NCI-H1105 (cell line): Measurements from ENCODE around the gene MAP3K15.

Experiments used
- DNase-seq: peaks from one replicate; lab custom pipeline; 2025; lab: John Stamatoyannopoulos, UW

MAP3K15 gene

DNA sequence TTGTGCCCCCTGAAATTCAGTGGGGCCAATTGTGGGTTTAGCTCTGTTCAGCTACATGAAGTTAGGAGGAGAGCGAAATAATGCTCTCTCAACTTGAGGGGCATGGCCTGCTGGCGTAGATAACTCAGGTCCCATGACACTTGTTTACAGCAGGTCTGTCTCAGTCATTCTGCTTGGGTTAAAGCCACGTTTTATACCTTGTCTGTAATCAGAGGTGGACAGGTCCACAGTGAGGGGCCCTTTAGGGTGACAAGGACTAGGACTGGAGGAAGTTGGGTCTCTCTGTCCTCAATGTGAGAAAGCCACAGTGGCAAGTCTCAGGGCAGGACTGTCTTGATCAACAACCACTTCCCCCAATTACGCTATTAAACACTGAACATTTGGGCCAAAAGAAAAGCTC, 122.6 kb downstream of the MAP3K15 start:
- DNase-seq: no peak

GRCh38 chrX:19392078-19392477, 123.2 kb downstream of the MAP3K15 start:
- no peak for DNase-seq

DNA sequence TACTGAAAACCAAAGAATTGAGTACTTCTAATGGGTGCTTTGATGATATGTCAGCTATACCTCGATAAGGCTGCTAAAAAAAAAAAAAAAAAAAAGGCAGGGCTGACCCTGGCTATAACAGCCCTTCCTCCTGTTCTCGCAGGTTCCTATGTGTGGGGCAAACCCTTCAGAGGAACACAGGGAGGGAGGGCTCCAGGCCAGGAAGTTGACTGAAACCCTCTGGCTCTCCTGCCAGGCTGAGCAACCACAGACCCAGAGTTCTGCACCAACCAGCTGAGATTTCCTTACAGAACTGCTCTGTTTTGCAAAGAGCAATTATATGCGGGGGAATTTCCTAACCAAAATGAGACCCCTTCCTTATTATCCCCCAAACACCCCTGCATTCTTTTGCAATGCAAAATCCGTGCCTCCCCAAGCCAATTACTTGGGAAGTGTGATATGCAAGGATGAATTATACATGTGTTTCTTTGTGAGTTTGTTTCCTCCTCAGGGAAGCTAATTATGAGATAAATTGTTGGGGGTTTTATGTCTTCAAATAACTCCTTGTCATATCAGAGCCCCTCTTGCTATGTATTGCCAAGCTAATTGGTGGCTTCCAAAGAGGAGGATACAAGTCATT, 126.0 kb downstream of the MAP3K15 start:
- no peak for DNase-seq

- no peak for DNase-seq
These were observed 126.6 kb downstream of the MAP3K15 start for GRCh38 chrX:19388741-19389140.

GRCh38 chrX:19388064-19388679, 127.1 kb downstream of the MAP3K15 start:
- DNase-seq: no peak

GRCh38 chrX:19386679-19387078, 128.6 kb downstream of the MAP3K15 start:
- no peak for DNase-seq

DNA sequence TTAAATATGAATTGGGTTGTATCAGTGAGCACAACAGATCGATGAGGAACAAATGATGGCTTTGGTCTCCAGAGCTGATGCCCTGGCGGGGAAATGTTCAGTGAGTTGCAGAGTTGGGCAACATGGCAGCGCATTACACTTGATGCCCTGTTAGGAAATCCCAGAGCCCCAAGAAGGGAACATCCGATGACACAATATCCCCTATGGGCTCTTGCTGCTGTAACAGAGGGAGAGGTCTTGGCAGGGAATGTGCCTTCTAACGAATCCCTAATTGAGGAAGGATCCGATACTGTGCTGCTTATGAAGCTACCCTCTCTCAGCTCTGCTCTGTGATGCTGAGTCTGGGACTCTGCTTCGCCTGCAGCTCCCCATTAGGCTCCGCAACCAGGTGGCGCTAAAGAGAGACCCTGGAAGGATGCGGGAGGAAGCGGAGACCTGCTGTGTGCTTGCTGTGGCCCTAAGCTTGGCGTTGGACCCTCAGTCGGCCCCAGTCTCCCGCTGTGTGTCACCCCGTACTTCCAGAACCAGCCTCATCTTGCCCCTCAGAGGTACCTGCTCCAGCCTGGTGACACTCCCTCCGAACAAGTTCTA, 132.7 kb downstream of the MAP3K15 start:
- DNase-seq: no peak

DNA sequence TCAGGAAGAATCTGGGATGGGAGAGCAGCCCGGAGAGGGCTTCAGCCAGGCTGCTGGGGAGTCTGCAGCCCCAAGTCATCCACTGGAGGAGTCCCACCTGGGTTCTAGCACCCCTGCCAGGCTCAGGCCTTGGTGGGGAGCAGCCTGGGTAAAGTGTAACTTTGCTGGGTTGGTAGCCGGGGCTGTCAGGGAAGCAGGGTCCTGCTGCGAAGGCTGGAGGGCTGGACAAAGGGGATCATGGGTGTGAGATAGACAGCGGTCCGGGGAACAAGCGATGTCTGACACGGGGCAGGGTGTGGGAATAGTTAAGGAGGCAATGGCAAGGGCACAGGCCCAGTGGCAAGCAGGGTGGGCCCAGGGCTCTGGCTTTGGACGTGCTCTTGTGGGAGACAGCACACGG, 134.0 kb downstream of the MAP3K15 start:
- no peak for DNase-seq

DNA sequence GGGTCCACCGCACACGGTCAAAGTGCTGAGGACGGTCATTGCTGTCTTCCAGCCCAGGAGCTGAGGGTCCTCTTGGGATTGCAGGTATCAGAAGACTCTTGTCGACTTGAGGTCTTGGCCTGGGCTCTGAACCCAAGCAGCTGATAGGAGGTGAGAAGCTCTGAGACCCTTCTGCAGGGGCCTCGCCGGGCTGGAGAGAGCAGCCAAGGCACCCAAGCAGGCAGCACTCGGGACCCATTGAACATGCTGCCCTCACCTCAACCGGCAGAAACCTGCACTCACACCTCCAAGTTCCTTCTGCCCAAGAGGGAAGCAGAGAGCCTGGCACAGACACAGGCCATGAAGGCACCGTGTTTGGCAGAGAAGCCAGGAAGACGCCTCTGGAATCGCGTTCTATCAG, 137.5 kb downstream of the MAP3K15 start:
- no peak for DNase-seq

GRCh38 chrX:19375546-19375945, 139.8 kb downstream of the MAP3K15 start:
- DNase-seq: no peak

GRCh38 chrX:19373351-19373891, 141.9 kb downstream of the MAP3K15 start:
- DNase-seq: no peak

DNA sequence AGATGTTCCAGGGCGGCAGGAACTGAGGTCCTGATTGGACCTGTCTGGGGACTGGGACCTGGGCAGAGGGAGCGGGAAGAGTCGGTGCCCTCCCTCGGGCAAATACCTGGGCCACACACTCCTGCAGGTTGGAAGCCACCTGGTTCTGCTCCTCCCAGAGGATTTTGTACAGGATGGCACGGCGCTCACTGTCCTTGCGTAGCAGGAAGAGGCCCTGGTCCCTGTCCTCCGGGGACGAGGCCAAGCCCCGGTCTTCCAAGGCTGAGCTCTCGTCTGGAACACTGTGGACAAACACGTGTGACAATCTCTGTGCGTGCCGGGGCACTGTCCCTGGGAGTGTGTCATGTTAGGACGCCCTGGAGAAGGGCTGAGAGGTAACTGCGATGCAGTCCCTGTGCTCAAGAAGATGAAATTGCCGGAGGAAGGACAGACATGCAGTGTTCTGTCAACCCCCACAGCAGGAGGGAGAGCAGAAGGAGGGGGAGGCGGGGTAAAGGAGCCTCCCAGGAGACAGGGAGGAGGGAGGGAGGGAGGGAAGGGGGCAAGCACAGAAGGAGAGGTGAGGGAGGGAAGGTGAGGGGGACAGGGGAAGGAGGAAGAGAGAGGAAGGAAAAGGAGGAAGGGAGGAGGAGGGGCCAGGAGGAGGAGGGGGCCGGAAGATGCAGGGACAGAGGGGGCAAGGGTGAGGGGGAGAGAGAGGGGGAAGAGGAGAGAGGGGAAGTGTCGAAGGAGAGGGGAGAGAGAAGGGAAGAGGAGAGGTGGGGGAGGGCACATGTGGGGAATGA, 142.6 kb downstream of the MAP3K15 start:
- DNase-seq: peak; percentile 2

GRCh38 chrX:19372170-19372546, 143.2 kb downstream of the MAP3K15 start:
- DNase-seq: peak; percentile 47

DNA sequence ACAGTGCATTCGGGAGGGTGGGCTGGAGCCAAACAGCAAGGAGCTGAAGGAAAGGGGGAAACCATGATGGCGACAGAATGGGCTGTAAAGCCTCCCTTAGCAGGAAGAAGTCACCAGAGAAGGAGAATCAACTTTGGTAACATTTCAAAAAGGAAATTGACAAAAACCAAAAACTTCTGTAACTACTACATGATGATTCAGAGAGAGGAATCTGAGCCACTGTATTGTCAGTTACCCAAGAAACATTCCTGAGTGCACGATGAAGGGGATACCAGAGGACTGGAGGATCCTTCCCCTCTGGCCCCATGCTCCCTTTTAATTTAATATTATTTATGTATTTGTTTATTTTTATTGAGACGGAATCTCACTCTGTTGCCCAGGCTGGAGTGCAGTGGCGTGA, 145.2 kb downstream of the MAP3K15 start:
- no peak for DNase-seq

GRCh38 chrX:19368576-19368975, 146.7 kb downstream of the MAP3K15 start:
- no peak for DNase-seq

DNA sequence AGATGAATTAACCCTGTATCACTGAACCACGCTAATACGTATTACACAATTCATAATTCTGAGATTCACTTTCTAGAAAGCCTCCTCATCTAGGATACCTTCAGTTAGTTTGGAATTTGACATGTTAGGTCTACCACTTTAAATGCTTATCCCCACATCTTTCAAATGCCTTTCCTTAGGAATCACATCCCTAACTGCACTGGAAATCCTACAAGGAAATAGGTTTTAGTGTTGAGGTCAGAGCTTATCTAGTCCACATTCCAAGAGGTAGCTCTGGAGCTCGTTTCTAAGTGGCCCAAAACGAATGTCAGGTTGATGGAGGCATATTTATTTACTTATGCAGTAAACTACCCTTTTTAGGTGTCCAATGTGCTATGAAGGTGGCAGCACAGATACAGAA, 153.6 kb downstream of the MAP3K15 start:
- no peak for DNase-seq

DNA sequence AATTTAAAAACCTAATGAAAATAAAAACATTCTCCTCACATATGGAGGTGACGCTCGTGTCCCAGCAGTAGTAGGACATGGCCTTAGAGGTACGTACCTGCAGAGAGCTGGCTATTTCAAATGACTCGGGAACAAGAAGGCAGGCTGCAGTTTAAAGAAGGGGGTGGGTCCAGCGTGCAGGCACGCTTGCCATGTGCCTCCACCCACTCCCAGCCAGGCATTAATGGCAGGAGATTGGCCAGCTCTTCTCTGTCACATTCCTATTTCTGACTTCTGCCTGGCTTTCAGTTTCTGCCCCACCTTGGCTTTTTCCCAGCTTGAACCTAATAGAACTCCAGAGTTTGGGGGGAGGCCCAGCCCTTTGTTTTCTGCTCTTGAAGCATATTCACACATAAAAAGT, 154.4 kb downstream of the MAP3K15 start:
- DNase-seq: no peak

DNA sequence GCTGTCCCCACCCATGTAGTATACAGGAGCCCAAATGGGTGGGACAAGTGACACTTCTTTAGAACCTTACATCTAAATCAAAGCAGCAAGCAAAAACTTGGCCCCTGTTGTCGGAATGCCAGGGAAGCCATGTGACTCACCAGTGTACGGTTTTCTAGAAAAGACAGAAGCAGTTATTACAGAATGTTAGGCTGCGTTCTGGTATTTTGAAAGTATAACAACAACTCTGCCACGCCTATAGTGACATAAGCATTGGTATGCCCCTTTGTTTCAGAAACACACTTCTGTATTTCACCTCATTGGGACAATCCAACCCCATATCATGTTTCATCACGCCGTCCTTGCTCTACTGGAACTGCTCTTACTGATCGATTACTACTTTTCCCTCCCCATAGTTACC, 156.8 kb downstream of the MAP3K15 start:
- DNase-seq: no peak

GRCh38 chrX:19354625-19355024, 160.7 kb downstream of the MAP3K15 start:
- DNase-seq: no peak

GRCh38 chrX:19350941-19351384, 164.3 kb downstream of the MAP3K15 start:
- no peak for DNase-seq

DNA sequence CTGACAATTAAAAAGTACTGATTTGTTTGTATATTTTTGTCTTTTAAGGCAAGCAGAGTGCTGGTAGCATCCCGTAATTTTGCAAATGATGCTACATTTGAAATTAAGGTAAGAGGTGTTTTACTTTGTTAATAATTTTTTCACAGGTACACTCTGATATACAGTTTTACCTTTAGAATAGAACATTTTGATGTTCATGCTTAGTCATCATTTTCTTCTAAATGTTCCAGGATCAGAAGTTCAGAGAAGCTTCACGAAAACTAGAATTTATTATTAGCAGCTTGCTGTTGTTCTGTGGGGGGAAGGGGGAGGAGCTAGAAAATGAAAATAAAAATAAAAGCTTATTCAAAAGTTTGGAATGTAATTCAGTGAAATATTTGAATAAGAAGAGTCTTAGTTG, 166.0 kb downstream of the MAP3K15 start:
- DNase-seq: no peak

GRCh38 chrX:19347916-19348315, 167.4 kb downstream of the MAP3K15 start:
- no peak for DNase-seq

- DNase-seq: no peak
These were observed 170.6 kb downstream of the MAP3K15 start for GRCh38 chrX:19344661-19345060.
